ENCODE data around the gene RGS3. TPM values are rescaled to one million over a fixed set of nuclear protein-coding genes. Genes with fewer than 3 reads are reported as not detected.

The RGS3 gene
- total RNA-seq, 4 donors from 2014 or later = 10.5 to 18.2 (median 12.8) TPM

DNA sequence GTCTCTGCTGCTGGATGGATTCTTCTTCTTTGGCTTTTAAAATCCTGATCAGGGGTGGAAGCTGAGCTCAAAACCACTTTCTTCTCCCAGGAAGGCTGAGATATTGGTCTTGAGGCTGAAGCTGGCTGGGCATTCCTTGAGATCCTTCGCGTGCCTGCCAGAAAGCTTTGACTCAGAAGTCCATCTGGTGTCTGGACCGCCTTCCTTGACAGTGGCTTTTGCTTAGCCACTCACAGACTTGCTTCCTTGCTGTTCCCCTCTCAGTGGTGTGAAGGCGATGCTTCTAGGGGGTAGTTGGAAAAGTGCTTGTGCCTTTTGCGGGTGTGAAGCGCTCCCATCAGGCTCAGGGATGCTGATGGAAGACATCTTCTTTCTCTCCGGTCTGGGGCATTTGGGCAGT lies 45.9 kb downstream of the RGS3 start:
- TF ChIP-seq, protein P1, sequence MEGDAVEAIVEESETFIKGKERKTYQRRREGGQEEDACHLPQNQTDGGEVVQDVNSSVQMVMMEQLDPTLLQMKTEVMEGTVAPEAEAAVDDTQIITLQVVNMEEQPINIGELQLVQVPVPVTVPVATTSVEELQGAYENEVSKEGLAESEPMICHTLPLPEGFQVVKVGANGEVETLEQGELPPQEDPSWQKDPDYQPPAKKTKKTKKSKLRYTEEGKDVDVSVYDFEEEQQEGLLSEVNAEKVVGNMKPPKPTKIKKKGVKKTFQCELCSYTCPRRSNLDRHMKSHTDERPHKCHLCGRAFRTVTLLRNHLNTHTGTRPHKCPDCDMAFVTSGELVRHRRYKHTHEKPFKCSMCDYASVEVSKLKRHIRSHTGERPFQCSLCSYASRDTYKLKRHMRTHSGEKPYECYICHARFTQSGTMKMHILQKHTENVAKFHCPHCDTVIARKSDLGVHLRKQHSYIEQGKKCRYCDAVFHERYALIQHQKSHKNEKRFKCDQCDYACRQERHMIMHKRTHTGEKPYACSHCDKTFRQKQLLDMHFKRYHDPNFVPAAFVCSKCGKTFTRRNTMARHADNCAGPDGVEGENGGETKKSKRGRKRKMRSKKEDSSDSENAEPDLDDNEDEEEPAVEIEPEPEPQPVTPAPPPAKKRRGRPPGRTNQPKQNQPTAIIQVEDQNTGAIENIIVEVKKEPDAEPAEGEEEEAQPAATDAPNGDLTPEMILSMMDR (IDR thresholded peaks at IDR 0.05) = no peak
- no peak for TF ChIP-seq POLR2A (IDR thresholded peaks at IDR 0.05)
- H3K4me3 ChIP-seq (ENCODE audit: low read depth, poor library complexity, severe bottlenecking) = no peak overlapping the region
- DNase-seq (ENCODE audit: low spot score in 2 of 2) = no peak
- 61 to 80% methylated on average over 7 of the region's 7 CpGs for WGBS, 2 donors
- intact Hi-C loops (cut with DNase I; ENCODE audit: low total_unique reads) = no loop called here

DNA sequence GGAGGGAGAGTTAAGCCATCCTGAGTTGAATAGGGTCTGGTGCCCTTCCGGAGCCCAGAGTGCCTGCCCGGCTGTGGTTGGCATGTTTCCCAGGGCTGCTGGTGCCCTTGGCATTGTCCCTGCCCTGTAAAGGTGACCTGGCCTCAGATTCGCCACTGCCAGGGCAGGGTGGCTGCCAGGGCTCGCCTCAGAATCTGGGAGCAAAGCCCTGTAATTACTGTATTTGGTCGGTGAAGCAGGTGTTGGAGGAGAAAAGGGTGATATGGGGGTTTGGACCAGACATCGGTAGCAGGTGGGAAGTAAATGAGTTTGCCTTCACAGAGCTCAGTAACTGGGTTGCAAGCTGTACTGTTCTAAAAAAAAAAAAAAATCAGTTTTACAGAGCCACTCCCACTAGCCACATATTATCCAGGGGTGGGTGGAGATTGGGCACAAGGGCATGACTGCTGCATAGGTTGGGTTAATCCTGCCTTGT lies 47.6 kb downstream of the RGS3 start:
- no peak for DNase-seq (ENCODE audit: low spot score in 2 of 2)
- WGBS, 2 donors = 74 to 84% methylated on average over 6 of the region's 6 CpGs
- no peak overlapping the region for H3K4me3 ChIP-seq (ENCODE audit: low read depth, poor library complexity, severe bottlenecking)
- TF ChIP-seq, protein P1 (IDR thresholded peaks at IDR 0.05) = no peak
- TF ChIP-seq POLR2A (IDR thresholded peaks at IDR 0.05) = no peak
- intact Hi-C loops (cut with DNase I; ENCODE audit: low total_unique reads) = loop anchor here (5.0 kb wide), 1 partner anchor 1849 kb away; the partner anchor contains the start of gene GNG10

DNA sequence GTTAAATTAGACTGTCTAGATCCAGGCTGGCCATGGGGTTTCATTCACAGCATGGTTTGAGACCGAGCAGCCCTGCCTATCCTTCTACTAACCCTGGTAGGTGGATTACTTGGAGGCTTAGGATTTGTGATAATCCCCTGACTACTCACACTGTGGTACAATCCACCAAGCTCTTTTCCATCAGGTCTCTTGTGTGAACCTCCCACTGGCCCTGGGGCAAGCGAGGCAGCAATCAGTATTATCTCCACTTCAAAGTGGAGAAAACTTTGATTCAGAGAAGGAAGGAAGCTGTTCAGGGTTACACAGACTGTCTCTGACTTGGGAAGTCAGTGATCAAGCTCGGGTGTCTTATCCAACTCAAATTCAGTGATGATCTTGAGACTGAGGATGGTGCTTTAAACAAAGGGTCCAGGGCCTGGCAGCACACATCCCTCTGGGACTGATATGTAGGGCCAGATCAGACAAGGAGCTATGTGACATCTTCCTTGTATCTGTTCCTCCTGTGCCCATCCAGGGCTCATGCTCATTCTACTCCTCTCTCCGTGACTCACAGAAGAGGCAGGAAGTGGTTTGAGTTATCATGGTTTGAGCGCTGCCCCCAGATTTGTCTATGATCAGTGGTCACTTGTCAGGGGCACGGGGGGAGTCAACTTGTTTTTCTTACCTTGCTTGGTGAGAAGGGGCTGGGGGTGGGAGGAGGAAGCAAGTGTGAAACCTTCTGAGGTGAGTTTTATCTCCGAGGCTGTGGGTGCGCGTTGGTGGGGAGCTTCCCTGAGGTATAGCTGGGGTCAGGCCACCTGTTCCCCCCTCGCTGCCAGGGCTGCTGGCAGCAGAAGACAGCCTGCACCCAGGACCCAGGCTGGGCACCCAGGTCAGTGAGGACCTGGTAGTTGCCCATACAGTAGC lies 48.6 kb downstream of the RGS3 start:
- H3K4me3 ChIP-seq (ENCODE audit: low read depth, poor library complexity, severe bottlenecking) = no peak overlapping the region
- intact Hi-C loops (cut with DNase I; ENCODE audit: low total_unique reads) = loop anchor here (5.0 kb wide), 1 partner anchor 1850 kb away; the partner anchor contains the start of gene GNG10
- DNase-seq (ENCODE audit: low spot score in 2 of 2) = no peak
- 81 to 85% methylated on average over 10 of the region's 10 CpGs for WGBS, 2 donors
- TF ChIP-seq, protein P1 (IDR thresholded peaks at IDR 0.05) = no peak
- TF ChIP-seq POLR2A (IDR thresholded peaks at IDR 0.05) = no peak

DNA sequence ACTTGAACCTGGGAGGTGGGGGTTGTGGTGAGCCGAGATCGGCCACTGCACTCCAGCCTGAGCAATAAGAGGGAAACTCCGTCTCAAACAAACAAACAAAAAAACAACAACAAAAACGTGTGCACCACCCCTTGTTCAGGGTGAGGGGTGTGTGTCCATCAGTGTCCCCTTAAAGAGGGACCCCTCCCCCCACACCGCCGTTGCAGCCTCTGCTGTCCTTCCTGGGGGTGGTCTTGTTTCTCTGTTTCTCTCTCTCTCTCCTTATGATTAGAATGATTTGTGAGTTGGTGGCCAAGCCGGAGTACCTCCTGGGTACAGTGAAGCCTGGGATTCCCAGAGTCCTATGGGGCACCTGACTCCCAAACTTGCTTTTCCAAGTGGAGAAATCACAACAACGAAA lies 49.6 kb downstream of the RGS3 start:
- TF ChIP-seq, protein P1 (IDR thresholded peaks at IDR 0.05) = no peak
- TF ChIP-seq POLR2A (IDR thresholded peaks at IDR 0.05) = no peak
- intact Hi-C loops (cut with DNase I; ENCODE audit: low total_unique reads) = loop anchor here (5.0 kb wide), 1 partner anchor 1851 kb away; the partner anchor contains the start of gene GNG10
- no peak overlapping the region for H3K4me3 ChIP-seq (ENCODE audit: low read depth, poor library complexity, severe bottlenecking)
- 85 to 87% methylated on average over 8 of the region's 8 CpGs for WGBS, 2 donors
- DNase-seq (ENCODE audit: low spot score in 2 of 2) = no peak

DNA sequence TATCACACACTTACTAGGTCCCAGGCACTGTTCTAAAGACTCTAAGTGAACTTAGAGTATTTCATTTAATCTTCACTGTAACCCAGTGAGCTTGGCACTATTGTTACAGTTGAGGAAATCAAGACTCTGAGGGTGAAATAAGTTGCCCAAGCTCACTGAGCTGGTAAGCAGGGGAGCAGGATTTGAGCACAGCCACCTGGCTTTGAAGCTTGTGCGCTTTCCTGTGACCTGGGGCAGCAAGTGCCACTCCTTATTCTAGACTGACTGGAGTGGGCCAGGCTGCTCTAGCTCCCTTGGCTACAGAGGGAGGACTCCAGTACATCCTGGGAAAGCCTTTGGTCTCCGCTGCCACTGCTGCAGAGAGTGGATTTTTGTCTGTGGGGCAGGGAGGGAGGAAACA lies 50.0 kb downstream of the RGS3 start:
- WGBS, 2 donors = 89 to 95% methylated on average over 2 of the region's 2 CpGs
- TF ChIP-seq, protein P1 (IDR thresholded peaks at IDR 0.05) = no peak
- no peak for TF ChIP-seq POLR2A (IDR thresholded peaks at IDR 0.05)
- no peak for DNase-seq (ENCODE audit: low spot score in 2 of 2)
- intact Hi-C loops (cut with DNase I; ENCODE audit: low total_unique reads) = loop anchor here (5.0 kb wide), 1 partner anchor 1851 kb away; the partner anchor contains the start of gene GNG10
- no peak overlapping the region for H3K4me3 ChIP-seq (ENCODE audit: low read depth, poor library complexity, severe bottlenecking)
